Measurements from ENCODE around the gene ABLIM1.

Gene ABLIM1

DNA sequence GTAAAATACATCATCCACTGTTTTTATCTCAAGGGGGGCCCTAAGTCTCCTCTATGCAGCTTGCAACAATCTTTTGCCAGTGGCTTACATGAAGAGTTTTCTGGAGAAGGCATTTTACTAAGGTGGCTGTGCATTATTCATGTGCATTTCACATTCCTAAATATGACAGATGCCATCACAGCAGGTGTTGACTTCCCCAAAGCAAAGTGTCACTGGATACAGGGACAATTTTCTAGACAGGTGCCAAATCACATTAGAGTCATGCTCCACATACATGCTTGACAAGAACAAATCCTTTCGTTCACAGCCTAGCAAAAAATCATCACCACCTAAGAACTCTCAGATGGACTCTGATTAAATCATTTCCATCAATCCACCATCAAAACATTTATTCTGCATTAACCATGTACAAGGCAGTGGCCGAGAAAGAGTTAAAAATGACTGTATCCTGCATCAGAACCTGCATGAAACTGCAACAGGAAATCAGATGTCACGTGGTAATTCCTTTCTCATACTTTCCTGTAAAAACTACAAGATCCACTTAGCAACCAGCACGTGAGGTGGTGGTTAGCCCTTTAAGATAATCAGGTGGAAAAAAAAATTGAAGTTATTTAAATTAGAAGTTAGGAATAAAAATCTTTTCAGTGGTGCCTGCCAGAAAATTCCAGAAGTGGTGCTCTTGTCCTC is 165.6 kb downstream of the ABLIM1 start:
- TF ChIP-seq POLR2AphosphoS5 (IDR thresholded peaks at IDR 0.05; ENCODE audit: low read depth, low read length) (no peak), TAF1 (IDR thresholded peaks at IDR 0.05; ENCODE audit: borderline replicate concordance, insufficient read depth, low read length) (no peak), SIN3A (IDR thresholded peaks at IDR 0.05; ENCODE audit: borderline replicate concordance, insufficient read depth, low read length) (no peak), FOXP2 (optimal IDR thresholded peaks at IDR 0.05; ENCODE audit: borderline replicate concordance, extremely low read depth, extremely low read length, insufficient read depth) (no peak)
- TF ChIP-seq, protein P1, sequence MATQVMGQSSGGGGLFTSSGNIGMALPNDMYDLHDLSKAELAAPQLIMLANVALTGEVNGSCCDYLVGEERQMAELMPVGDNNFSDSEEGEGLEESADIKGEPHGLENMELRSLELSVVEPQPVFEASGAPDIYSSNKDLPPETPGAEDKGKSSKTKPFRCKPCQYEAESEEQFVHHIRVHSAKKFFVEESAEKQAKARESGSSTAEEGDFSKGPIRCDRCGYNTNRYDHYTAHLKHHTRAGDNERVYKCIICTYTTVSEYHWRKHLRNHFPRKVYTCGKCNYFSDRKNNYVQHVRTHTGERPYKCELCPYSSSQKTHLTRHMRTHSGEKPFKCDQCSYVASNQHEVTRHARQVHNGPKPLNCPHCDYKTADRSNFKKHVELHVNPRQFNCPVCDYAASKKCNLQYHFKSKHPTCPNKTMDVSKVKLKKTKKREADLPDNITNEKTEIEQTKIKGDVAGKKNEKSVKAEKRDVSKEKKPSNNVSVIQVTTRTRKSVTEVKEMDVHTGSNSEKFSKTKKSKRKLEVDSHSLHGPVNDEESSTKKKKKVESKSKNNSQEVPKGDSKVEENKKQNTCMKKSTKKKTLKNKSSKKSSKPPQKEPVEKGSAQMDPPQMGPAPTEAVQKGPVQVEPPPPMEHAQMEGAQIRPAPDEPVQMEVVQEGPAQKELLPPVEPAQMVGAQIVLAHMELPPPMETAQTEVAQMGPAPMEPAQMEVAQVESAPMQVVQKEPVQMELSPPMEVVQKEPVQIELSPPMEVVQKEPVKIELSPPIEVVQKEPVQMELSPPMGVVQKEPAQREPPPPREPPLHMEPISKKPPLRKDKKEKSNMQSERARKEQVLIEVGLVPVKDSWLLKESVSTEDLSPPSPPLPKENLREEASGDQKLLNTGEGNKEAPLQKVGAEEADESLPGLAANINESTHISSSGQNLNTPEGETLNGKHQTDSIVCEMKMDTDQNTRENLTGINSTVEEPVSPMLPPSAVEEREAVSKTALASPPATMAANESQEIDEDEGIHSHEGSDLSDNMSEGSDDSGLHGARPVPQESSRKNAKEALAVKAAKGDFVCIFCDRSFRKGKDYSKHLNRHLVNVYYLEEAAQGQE (IDR thresholded peaks at IDR 0.05; ENCODE audit: insufficient read depth in 1 of 2, low read depth in 2 of 2, low read length in 2 of 2): no peak

DNA sequence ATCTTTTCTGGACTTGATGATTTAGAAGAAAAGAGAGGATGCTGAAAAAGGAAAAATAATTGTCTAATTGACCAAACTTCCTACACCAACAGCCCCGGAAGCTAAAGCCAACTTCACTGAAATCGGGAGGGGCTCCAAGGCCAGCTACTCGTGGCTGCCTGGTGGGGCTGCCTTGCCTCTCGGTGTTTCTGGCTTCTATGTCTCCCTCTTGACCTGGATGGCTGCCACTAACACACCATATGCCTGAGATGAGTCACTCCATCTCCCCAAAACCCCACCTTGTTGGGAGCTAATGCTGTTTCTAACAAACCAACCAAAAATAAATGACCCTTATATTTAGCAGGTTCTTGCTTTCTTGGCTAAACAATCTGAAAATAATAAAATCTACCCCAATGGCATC is 166.1 kb downstream of the ABLIM1 start:
- TF ChIP-seq TAF1 (IDR thresholded peaks at IDR 0.05; ENCODE audit: borderline replicate concordance, insufficient read depth, low read length) (no peak), FOXP2 (optimal IDR thresholded peaks at IDR 0.05; ENCODE audit: borderline replicate concordance, extremely low read depth, extremely low read length, insufficient read depth) (no peak), SIN3A (IDR thresholded peaks at IDR 0.05; ENCODE audit: borderline replicate concordance, insufficient read depth, low read length) (no peak), POLR2AphosphoS5 (IDR thresholded peaks at IDR 0.05; ENCODE audit: low read depth, low read length) (no peak)
- TF ChIP-seq, protein P1 (IDR thresholded peaks at IDR 0.05; ENCODE audit: insufficient read depth in 1 of 2, low read depth in 2 of 2, low read length in 2 of 2): no peak

DNA sequence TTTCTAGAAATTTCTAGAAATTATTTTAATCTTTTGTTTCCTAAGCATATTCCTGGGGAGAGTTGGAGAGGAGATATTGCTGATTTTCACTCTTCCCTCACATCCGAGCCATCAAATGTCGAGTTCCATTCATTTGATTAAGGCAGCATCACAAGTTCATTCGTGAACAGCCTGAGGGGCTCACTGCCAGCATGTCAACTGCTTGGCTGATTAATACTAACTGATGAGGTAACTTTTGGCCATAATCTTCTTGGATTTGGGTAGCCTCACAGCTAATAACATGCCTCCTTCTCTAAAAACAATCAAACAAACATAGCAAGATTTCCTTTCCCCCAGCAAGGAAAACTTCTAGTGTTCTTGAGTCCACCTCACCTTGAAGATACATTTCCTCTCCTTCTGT is 166.7 kb downstream of the ABLIM1 start:
- TF ChIP-seq, protein P1 (IDR thresholded peaks at IDR 0.05; ENCODE audit: insufficient read depth in 1 of 2, low read depth in 2 of 2, low read length in 2 of 2): no peak
- TF ChIP-seq TAF1 (IDR thresholded peaks at IDR 0.05; ENCODE audit: borderline replicate concordance, insufficient read depth, low read length) (no peak), SIN3A (IDR thresholded peaks at IDR 0.05; ENCODE audit: borderline replicate concordance, insufficient read depth, low read length) (no peak), FOXP2 (optimal IDR thresholded peaks at IDR 0.05; ENCODE audit: borderline replicate concordance, extremely low read depth, extremely low read length, insufficient read depth) (no peak), POLR2AphosphoS5 (IDR thresholded peaks at IDR 0.05; ENCODE audit: low read depth, low read length) (no peak)

DNA sequence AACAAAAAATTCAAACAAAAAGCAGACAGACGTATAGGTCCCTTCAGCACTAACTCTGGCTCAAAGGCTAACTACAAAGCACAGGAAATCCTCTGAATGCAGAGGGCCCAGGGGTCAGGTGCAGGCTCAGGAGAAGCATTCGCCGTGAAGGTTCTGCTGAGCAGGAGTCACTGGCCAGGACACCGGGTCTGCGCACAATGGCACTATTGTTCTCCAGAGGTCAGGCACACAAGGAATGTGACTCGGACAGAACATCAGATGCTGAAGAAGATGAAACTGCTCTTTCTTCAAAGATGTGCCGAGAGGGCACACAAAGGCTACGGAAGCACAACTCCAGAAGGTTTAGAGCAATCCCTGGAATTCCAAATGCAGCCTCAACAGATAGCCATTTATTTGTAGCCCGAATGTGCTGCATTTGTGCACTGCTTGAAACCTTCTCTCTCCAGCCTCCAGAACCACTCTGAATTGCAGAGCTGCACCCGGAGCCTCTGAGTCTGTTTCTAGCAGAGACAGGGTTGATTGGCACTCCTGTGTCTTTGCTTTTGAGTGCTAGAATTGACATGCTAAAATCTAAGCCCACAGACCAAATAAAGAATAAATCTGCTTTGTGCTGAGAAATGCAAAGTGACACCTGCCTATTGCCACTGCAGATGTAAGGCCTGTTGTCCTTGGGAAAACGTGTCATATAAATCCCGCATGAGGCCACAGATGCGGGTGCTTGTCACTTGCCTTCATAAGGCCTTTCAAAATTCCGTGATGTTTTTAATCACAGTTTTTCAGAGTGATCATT is 168.4 kb downstream of the ABLIM1 start:
- TF ChIP-seq FOXP2 (optimal IDR thresholded peaks at IDR 0.05; ENCODE audit: borderline replicate concordance, extremely low read depth, extremely low read length, insufficient read depth) (no peak), POLR2AphosphoS5 (IDR thresholded peaks at IDR 0.05; ENCODE audit: low read depth, low read length) (no peak), SIN3A (IDR thresholded peaks at IDR 0.05; ENCODE audit: borderline replicate concordance, insufficient read depth, low read length) (no peak), TAF1 (IDR thresholded peaks at IDR 0.05; ENCODE audit: borderline replicate concordance, insufficient read depth, low read length) (no peak)
- TF ChIP-seq, protein P1 (IDR thresholded peaks at IDR 0.05; ENCODE audit: insufficient read depth in 1 of 2, low read depth in 2 of 2, low read length in 2 of 2): no peak
